GM12878 (cell line): ENCODE results near the gene GID8.

Experiments
- EZH2 ChIP-seq: IDR thresholded peaks from 2 replicates; pipeline ENCODE4 v1.6.1; 2012; ENCODE audit warnings: low read depth, mild to moderate bottlenecking, control low read depth, inconsistent platforms, low read length, borderline replicate concordance; ENCODE audit not compliant: control insufficient read depth
- POLR2A ChIP-seq: IDR thresholded peaks from 2 replicates; pipeline ENCODE4 v1.6.1; 2011; ENCODE audit warnings: low read depth, mild to moderate bottlenecking, low read length
- TBL1XR1 ChIP-seq: IDR thresholded peaks from 2 replicates; pipeline ENCODE4 v1.6.1; 2012; ENCODE audit warnings: low read depth, low read length, improper control_type of control experiment
- TF ChIP-seq, protein P1 (sequence below), 3 experiments: IDR thresholded peaks in 2 of 3; conservative IDR thresholded peaks in 1 of 3; 2 replicates each; pipeline ENCODE4 v1.5.1; 2011; ENCODE audit warnings: low read depth in 3 of 3, low read length in 3 of 3, mild to moderate bottlenecking in 3 of 3, control low read depth in 2 of 3, moderate library complexity in 2 of 3, inconsistent platforms in 1 of 3, mixed read lengths in 1 of 3; ENCODE audit not compliant: control insufficient read depth in 2 of 3, insufficient read depth in 1 of 3; ENCODE audit errors: extremely low read depth in 1 of 3

DNA sequence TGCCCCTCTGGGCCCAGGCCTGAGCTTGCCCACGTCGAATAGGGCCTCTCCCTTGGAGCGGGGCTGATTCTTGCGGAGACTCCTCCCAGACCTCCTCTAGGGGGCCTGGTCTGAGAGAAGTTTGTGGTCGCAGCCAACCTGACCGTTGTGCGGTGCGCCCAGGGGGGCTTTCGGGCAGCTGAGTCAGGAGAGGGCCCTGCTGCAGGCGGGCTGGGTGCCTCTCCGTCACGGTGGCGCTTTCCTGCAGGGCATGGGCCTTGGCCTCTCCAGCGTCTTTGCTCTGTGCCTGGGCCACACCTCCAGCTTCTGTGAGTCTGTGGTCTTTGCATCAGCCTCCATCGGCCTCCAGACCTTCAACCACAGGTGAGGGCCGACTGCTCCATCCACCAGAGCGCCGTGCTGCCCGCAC lies 27.4 kb downstream of the GID8 start:
- TF ChIP-seq, protein P1, sequence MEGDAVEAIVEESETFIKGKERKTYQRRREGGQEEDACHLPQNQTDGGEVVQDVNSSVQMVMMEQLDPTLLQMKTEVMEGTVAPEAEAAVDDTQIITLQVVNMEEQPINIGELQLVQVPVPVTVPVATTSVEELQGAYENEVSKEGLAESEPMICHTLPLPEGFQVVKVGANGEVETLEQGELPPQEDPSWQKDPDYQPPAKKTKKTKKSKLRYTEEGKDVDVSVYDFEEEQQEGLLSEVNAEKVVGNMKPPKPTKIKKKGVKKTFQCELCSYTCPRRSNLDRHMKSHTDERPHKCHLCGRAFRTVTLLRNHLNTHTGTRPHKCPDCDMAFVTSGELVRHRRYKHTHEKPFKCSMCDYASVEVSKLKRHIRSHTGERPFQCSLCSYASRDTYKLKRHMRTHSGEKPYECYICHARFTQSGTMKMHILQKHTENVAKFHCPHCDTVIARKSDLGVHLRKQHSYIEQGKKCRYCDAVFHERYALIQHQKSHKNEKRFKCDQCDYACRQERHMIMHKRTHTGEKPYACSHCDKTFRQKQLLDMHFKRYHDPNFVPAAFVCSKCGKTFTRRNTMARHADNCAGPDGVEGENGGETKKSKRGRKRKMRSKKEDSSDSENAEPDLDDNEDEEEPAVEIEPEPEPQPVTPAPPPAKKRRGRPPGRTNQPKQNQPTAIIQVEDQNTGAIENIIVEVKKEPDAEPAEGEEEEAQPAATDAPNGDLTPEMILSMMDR (IDR thresholded peaks at IDR 0.05 in 2 of 3, conservative IDR thresholded peaks at IDR 0.05 in 1 of 3; ENCODE audit: control insufficient read depth in 2 of 3, extremely low read depth in 1 of 3, insufficient read depth in 1 of 3, low read depth in 3 of 3, low read length in 3 of 3) = no peak
- no peak for TF ChIP-seq EZH2
- no peak for TF ChIP-seq TBL1XR1
- TF ChIP-seq POLR2A = no peak
